ENCODE results near the gene BOC. TPM values are rescaled to one million over a fixed set of nuclear protein-coding genes. Genes with fewer than 3 reads are reported as not detected.
A peak's percentile ranks its signal among the peaks of the same experiment; 100 is the strongest.

Gene BOC
- polyA plus RNA-seq, 12 donors, result 35.5 to 112 (median 55.8) TPM; not detected in 1

DNA sequence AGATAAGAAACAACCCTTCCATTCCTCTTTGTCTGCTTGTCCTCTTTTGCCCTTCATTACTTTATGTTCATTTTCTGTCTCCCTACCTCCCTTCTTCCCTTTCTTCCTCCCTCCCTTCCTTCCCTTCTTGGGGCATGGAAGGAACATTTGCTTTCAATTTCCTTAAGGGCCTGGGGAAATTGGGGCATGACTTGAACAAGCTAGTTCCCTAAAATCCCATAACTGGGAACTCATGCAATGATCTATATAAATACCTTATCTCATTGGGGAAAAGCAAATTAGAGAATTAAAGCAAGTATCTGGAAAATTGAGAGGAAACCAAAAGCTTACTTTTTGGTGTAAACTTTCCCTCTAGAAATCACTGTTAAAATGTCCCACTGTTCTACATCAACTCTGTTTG lies 35.7 kb downstream of the BOC start:
- DNase-seq, result no peak

DNA sequence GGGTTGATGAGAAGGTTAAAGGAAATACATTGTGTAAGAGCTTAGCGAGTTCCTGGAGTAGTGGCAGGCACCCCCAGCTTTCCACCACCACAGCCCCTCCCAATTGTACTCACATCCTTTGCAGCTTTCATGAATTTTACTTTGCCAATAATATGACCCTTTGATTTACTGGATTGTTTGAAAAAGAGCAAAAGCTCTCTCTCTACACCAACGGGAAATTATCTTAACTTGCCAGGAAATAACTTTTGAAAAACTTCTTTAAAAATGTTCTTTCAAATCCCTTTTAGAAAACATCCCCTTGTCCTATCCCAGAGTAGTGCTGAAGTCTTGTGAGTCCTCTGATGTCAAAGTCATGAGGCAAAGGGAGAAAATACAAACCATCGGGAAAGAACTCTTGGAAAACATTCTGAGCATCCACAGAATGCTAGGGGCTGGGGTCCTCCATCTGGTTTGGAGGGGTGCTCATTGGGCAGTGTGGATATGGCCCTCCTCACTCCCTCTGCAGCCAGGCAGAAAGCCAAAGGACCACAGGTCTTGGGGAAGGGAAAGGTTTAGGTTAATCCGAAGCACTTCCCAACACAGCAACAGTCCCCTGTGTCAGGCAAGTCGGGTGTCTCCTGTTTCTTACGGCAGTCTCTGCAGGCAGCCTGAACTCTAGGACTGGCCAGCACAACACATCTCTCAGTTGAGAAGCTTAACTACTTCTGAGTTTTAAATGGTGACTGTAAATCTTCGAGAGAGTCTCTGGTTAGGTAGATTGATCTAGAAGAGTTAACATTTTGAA lies 36.5 kb downstream of the BOC start:
- DNase-seq, result no peak

- DNase-seq, result no peak
These were observed 37.8 kb downstream of the BOC start for GRCh38 chr3:113249111-113249510.

GRCh38 chr3:113249601-113250000 lies 38.2 kb downstream of the BOC start:
- DNase-seq, result no peak

DNA sequence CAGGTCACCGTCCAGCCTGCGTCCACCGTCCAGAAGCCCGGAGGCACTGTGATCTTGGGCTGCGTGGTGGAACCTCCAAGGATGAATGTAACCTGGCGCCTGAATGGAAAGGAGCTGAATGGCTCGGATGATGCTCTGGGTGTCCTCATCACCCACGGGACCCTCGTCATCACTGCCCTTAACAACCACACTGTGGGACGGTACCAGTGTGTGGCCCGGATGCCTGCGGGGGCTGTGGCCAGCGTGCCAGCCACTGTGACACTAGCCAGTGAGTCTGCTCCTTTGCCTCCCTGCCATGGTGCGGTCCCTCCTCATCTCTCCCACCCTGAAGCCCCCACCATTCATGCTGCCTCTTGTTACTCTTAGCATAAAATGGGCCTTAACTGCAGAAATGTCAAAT lies 39.2 kb downstream of the BOC start:
- no peak for DNase-seq

DNA sequence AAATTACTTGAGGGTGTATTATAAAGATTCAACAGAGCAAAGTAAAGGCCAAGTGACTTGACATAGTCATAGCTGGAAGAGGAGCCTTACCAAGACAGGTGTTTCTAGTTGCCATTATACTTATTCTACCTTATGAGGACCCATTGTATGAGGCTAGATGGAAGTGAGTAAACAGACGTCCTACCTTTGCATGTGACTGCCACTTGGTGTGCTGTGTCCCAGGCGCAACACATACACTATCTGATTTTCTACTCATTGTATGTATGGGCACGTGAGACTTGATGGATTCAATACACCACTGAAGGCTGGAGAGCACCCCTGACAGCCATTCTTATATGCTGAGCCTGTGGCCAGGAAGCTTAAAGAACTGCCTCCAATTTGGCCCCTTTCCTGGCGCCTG lies 40.5 kb downstream of the BOC start:
- DNase-seq, result no peak

- no peak for DNase-seq
These were observed 41.2 kb downstream of the BOC start for GRCh38 chr3:113252553-113252952.

- DNase-seq, result no peak
These were observed 42.3 kb downstream of the BOC start for GRCh38 chr3:113253702-113254101.

- DNase-seq, result no peak
These were observed 43.0 kb downstream of the BOC start for GRCh38 chr3:113254171-113254947.

DNA sequence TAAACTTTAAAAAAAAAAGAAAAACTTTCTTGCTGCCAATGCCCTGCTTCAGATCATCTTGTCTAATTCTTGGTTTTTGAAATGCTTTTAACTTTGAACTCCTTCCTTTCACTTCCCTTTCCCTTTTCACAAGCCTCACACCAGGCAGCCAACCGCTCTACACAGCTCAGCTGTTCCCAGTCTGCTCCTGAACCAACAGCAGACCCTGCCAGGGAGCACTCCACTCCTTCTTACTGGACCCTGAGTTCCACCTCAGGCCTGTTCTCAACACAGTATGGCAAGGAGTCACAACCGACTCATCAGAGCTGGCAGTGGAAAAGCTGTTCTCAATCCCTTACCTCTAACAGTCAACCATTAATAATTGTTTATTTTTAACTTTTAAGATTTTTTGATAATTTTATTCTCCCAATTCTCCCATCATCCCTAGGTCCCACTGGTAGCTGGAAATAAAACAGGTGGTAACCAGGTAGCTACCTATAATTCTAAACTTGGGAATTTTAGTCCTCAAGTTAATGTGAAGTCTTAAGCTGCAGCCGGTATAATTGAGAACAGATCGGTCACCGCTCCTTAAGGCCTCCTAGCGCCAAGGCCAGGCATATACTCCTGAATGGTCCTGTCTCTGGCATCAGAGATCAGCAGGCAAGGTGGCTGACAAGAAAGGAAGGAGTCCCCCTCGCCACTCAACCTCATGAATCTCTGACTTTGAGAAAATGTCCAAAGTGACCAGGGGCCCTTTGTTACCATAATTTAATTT lies 43.9 kb downstream of the BOC start:
- no peak for DNase-seq

- DNase-seq, result no peak
These were observed 44.7 kb downstream of the BOC start for GRCh38 chr3:113255854-113256615.

GRCh38 chr3:113258361-113258760 lies 47.0 kb downstream of the BOC start:
- peak; percentile 73 for DNase-seq

DNA sequence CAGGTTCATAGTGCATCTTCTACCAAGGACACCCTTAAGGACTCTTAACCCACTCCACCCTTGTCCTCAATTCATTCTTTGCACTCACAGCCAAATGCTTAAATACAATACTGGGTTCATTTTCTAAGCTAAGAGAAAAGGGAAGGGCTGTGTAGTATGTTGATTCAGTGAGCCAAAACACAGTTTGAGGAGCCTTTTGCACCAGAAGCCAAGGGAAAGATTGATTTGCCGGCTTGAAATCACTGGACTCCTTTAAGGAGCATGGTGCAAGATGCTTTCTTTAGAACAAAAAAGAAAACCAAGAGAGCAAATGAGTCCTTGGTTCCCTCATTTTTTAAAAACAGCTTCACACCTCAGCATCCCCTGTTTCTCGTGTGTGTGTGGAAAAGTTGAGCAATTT lies 47.8 kb downstream of the BOC start:
- DNase-seq, result no peak

DNA sequence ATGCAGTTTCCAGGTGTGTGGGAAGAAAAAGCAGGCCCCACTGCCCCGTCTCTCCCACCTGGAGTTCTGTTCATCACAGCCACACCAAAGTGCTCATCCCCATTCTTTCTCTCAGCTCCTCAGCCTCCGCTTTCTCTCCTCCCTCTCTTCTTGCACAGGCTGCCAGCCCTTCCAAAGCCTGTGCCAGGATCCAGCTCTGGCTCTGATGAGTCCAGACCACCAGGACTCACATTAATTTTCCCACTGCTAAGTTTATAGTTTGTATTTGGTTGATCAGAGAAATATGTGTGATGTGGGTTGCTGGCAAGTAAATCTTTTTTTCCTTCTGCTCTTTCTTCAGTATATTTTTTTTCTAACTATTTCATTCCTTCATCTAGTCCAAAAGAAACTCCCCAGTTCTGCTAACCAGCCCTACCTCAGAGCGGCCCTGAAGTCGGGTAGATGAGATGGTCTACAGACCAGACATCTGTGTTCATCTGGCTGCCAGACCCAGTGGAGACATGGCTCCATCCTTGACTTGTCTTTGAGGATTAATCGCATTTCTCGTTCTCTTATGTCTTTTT lies 49.8 kb downstream of the BOC start:
- DNase-seq, result peak; percentile 90

- DNase-seq, result peak; percentile 79
These were observed 50.4 kb downstream of the BOC start for GRCh38 chr3:113261626-113262303.

GRCh38 chr3:113262304-113262665 lies 50.9 kb downstream of the BOC start:
- DNase-seq, result no peak

GRCh38 chr3:113263020-113263419 lies 51.7 kb downstream of the BOC start:
- DNase-seq, result no peak

GRCh38 chr3:113263778-113264177 lies 52.4 kb downstream of the BOC start:
- no peak for DNase-seq

DNA sequence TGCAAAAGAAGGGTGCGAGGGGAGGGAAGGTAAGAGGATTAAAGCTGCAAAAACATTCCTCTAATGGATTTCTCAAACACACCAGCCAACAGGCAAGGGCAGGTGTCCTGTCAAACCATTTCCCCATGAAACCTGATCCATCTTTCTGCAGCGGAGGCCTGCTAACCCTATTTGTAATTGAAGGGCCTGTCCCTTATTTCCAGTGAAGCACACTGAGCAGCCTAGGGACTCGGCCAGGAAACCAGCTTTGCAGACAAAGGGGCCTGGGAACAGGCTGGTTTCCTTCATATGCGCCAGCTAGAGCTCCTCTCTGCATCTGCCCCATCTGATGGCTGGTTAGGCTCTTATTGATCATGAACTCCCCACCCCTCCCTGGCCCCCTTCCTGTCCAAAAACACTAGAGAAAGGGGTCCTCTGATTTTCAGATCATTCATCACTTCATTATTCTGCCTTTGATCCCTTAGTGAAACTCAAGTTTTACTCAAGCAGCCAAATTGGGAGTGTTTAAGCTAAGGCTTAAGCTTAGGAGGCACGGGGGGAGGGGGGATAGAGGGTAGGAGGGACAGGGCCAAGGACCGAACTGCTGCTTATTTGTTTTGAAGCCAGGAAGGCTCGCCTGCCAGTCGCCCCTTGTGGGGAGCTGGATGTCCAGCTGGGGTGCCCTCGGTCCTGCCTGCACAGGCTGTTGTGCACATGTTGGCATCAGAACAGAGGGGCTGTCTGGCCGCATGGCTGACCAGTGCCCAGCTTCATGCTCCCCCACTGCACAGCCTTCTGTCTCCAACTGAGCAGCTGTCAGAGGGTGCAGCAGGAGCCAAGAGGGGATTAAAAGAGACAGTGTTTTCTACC lies 53.1 kb downstream of the BOC start:
- DNase-seq, result no peak

GRCh38 chr3:113265231-113265630 lies 53.9 kb downstream of the BOC start:
- no peak for DNase-seq

Measured in muscle of arm (tissue), 12 donors.